Activated CD4-positive, alpha-beta memory T cell treated with anti-CD3 and anti-CD28 coated beads for 36 hours (primary cell): ENCODE data around the gene RPS6KA2. TPM values are rescaled to one million over a fixed set of nuclear protein-coding genes. Genes with fewer than 3 reads are reported as not detected.

Source experiments
- CTCF ChIA-PET: fragments of 350-600 bp; sonication (Branson Sonifier 250); formaldehyde crosslinking; loops from one replicate; lab custom pipeline; 2021; ENCODE audit warnings: antibody characterized with exemption, inconsistent platforms; lab: Charles Lee
- POLR2A ChIA-PET: fragments of 350-600 bp; sonication (Branson Sonifier 250); formaldehyde crosslinking; loops from one replicate; lab custom pipeline; 2021; ENCODE audit warnings: antibody characterized with exemption; lab: Charles Lee
- DNase-seq: peaks from one replicate; pipeline ENCODE4 v3.0.0-alpha.2; 2020
- H3K27ac Mint-ChIP-seq: one replicate; pipeline ENCODE4 v1.8.0; 2021; ENCODE audit warnings: mixed read lengths
- H3K27me3 Mint-ChIP-seq: one replicate; pipeline ENCODE4 v1.8.0; 2021; ENCODE audit warnings: mixed read lengths
- H3K36me3 Mint-ChIP-seq: one replicate; pipeline ENCODE4 v1.8.0; 2021; ENCODE audit warnings: mixed read lengths
- H3K4me1 Mint-ChIP-seq: one replicate; pipeline ENCODE4 v1.8.0; 2021; ENCODE audit warnings: low read depth, mixed read lengths
- H3K4me3 Mint-ChIP-seq: one replicate; pipeline ENCODE4 v1.8.0; 2021; ENCODE audit warnings: mild to moderate bottlenecking, mixed read lengths
- H3K9me3 Mint-ChIP-seq: one replicate; pipeline ENCODE4 v1.8.0; 2021; ENCODE audit warnings: mixed read lengths
- intact Hi-C: fragments of 100-400 bp; cut with micrococcal nuclease; formaldehyde crosslinking; loops from one replicate; pipeline ENCODE4 v1.15.1; 2023
- total RNA-seq, 2 experiments: library from RNA; stranded (reverse); gene quantifications; one replicate each; pipeline ENCODE4 v1.2.3, GENCODE V29; 2021

The RPS6KA2 gene
- total RNA-seq, 2 experiments from 2014 or later: 7.7 to 7.9 TPM

DNA sequence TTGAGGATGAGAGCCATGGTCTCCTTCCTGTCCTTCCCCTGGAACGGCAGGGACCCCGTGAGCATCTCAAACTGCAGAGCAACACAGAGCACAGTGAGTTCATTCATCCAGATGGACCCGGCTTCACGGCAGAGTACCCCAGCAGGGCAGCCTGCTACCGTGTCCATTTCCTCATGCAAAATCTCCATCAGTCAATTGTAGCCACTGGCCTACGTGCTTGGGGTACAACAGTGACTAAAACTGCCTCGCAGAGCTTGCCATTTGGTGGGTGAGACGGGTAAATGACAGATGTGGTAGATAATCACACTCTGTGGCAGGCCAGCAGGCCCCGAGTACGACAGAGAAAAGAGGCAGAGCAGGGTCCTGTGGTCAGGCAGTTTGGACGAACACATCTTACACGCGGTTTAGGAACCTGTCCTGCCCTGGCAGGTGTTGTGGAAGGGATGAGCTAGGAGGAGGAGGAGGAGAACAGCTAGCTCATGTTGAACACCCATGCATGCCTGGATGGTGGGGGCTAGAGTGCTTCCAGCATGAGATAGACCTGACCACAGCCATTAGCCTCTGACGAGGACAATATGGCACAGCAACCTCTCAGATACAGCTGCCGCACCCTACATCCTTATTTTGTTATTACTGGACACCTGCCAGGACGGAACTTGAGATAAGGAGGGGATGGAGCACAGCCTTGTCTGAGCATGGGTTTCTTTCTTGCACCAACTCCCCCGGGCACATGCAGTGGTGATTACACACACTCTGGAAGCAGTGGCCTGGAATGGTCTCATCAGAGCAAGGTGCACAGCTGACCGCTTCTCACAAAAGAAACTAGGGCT is 136.2 kb downstream of the RPS6KA2 start:
- Mint-ChIP-seq H3K9me3 (no peaks in the 10 kb centered on the region), H3K4me1 (peaks cover 33% of the 10 kb centered on the region), H3K27me3 (no peaks in the 10 kb centered on the region), H3K36me3 (peaks cover 8% of the 10 kb centered on the region), H3K27ac (no peak overlapping the region), H3K4me3 (no peak overlapping the region)
- ChIA-PET CTCF (no interaction called here), POLR2A (no interaction called here)
- no peak for DNase-seq
- intact Hi-C loops: no loop called here

DNA sequence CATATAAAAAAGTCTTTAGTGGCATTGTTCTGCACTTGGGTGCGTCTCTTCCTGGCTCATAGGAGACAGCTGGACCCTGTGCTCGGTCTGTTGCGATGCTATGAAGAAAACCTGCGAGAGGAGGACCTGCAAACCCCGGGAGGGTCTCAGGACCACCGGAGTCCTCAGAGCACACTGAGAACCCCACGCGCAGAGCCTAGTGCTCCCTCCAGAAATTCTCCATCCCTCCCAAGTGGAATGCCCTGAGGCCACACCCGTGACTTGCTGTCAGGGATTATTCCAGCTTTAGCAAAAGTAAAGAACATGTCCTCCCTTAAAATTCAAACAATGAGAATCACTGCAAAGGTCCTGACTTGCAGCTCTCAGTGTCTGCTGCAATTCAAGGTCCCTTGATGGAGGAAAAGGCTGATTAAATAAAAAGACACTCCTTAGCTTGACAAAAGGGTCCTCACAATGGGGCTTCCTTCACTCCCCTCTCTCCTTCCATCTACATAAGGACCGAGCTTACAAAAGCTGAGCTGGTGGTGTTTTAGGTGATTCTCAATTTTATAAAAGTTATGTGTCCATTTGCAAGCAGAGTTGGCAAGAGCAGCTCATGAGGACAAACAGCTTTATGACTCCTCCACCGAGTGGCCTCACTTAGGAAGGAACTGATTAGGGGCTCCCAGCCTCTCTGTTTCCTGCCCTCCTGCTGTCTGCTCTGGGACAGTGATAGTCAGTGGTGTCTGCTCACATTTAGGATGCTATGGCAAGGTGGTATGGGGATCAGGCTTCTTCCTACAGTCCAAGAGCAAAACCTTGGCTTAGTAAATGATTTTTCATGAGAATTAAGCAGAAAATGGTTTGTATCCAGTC is 137.5 kb downstream of the RPS6KA2 start:
- no peaks in the 10 kb centered on the region for H3K27me3 Mint-ChIP-seq
- no peak overlapping the region for H3K4me3 Mint-ChIP-seq
- intact Hi-C loops: loop anchor here (2.0 to 10.0 kb wide), 3 partner anchors 137 to 465 kb away; partner anchors contain the start of genes RNASET2, RPS6KA2 and SFT2D1
- peak overlapping the region; percentile 18 for H3K27ac Mint-ChIP-seq
- ChIA-PET CTCF (interaction anchor here (1.3 to 1.4 kb wide), 2 partner anchors 108 to 214 kb away, joined by 3 to 5 read pairs; no protein-coding TSS in a partner anchor), POLR2A (no interaction called here)
- peaks cover 20% of the 10 kb centered on the region for H3K4me1 Mint-ChIP-seq
- DNase-seq: no peak
- H3K9me3 Mint-ChIP-seq: no peaks in the 10 kb centered on the region
- peaks cover 8% of the 10 kb centered on the region for H3K36me3 Mint-ChIP-seq

DNA sequence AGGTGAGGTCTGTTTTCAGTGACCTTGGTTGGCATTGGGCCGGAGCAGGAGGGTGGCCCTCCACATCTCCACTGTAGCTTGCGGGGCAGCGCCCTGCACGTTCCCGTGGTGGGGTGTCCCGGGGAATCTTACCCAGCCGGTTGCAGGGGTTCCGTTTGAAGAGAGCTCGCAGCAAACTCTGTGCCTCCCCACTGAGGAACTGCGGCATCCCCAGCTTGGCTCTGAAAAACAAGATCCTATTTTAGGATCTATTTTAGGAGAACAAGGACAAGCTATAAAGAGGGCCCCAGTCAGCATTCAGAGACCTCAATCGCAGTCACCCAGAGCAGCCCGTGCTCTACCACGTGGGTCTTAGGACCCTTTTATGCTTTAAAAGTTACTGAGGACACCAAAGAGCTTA is 138.3 kb downstream of the RPS6KA2 start:
- CTCF ChIA-PET: interaction anchor here (0.9 to 1.4 kb wide), 4 partner anchors 88 to 653 kb away, joined by 3 to 5 read pairs (median 4); no protein-coding TSS in a partner anchor
- Mint-ChIP-seq H3K36me3 (peaks cover 8% of the 10 kb centered on the region), H3K4me1 (peaks cover 20% of the 10 kb centered on the region), H3K27me3 (no peaks in the 10 kb centered on the region), H3K27ac (peak overlapping the region; percentile 97), H3K9me3 (no peaks in the 10 kb centered on the region), H3K4me3 (peak overlapping the region; percentile 71)
- POLR2A ChIA-PET: interaction anchor here (1.0 kb wide), 1 partner anchor 138 kb away, joined by 5 read pairs; no protein-coding TSS in a partner anchor
- no peak for DNase-seq
- intact Hi-C loops: loop anchor here (1.0 to 10.0 kb wide), 6 partner anchors 11 to 466 kb away; partner anchors contain the start of genes RNASET2, RPS6KA2 and SFT2D1

DNA sequence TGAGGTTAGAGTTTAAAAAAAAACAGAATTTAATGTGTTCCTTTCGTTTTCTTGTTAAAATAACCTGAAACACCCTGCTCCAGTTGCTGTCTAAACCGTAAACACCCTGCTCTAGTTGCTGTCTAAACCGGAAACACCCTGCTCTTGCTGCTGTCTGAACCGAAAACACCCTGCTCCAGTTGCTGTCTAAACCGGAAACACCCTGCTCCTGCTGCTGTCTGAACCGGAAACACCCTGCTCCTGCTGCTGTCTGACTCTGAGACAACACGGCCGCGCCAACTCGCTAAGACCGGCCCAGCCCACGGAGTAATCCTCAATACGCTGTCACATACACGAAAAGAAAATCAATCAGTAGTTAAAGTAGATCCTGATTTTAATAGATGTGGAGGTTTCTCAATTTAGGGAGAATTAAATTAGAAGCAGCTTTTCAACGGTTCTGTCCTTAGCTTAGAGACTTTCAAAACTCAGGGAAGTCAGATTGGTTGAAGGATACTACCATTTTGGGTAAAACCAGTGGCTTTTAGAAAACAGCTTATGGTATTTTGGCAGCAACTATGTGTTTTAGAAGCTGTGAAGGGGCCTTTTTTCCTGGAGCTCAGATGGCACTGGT is 138.9 kb downstream of the RPS6KA2 start:
- ChIA-PET CTCF (interaction anchor here (0.9 to 1.4 kb wide), 4 partner anchors 87 to 653 kb away, joined by 3 to 5 read pairs (median 4); no protein-coding TSS in a partner anchor), POLR2A (interaction anchor here (0.6 to 1.0 kb wide), 3 partner anchors 54 to 138 kb away, joined by 3 to 5 read pairs (median 3); no protein-coding TSS in a partner anchor)
- intact Hi-C loops: loop anchor here (1.0 to 10.0 kb wide), 6 partner anchors 11 to 467 kb away; partner anchors contain the start of genes RNASET2, RPS6KA2 and SFT2D1
- DNase-seq: peak; percentile 86
- H3K27ac Mint-ChIP-seq: peak overlapping the region; percentile 97
- H3K4me3 Mint-ChIP-seq: peak overlapping the region; percentile 71
- peaks cover 8% of the 10 kb centered on the region for H3K36me3 Mint-ChIP-seq
- H3K27me3 Mint-ChIP-seq: no peaks in the 10 kb centered on the region
- H3K9me3 Mint-ChIP-seq: no peaks in the 10 kb centered on the region
- peaks cover 20% of the 10 kb centered on the region for H3K4me1 Mint-ChIP-seq

DNA sequence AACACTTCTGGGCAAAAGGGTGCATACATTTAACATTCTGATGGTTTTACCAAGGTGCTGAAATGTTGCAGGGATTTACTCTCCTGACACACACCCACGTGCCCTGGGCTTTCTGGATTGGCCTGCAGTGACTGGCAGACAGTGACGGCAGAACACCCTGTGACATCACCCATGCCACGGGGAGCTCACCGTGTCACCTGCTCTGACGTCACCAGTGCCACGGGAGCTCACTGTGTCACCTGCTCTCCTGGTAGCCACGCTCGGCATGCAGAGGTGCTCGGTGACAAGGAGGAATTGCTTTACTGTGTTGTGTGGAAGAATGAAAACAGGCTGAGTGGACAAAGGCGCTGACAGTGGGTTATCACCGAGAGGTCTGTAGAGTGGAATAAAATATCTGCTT is 139.9 kb downstream of the RPS6KA2 start:
- Mint-ChIP-seq H3K4me1 (peaks cover 20% of the 10 kb centered on the region), H3K9me3 (no peaks in the 10 kb centered on the region), H3K4me3 (no peak overlapping the region), H3K27ac (peak overlapping the region; percentile 97), H3K36me3 (peaks cover 8% of the 10 kb centered on the region), H3K27me3 (no peaks in the 10 kb centered on the region)
- ChIA-PET POLR2A (interaction anchor here (0.7 kb wide), 1 partner anchor 55 kb away, joined by 3 read pairs; no protein-coding TSS in a partner anchor), CTCF (interaction anchor here (1.3 kb wide), 1 partner anchor 86 kb away, joined by 4 read pairs; no protein-coding TSS in a partner anchor)
- intact Hi-C loops: loop anchor here (5.0 to 10.0 kb wide), 2 partner anchors 145 to 468 kb away; partner anchors contain the start of genes RNASET2 and SFT2D1
- DNase-seq: no peak

DNA sequence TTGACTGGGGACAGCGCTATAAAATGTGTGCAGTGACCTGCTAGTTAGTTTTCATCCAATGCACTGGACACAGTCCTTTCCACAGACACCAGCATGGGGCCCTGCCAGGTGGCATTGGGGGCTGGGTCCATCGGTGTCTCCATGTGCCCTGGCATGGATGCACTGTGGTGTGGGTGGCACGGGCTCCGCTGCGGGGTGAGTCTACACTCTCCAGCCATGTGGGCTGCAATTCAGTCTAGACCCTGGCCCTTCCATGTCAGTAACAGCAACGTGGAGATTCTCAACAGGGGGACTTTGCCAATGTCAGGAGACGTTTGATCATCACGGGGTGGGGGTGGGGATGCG is 140.5 kb downstream of the RPS6KA2 start:
- Mint-ChIP-seq H3K27ac (no peak overlapping the region), H3K9me3 (no peaks in the 10 kb centered on the region), H3K4me3 (no peak overlapping the region), H3K27me3 (no peaks in the 10 kb centered on the region), H3K36me3 (peaks cover 8% of the 10 kb centered on the region), H3K4me1 (peaks cover 20% of the 10 kb centered on the region)
- no peak for DNase-seq
- intact Hi-C loops: loop anchor here (5.0 to 10.0 kb wide), 2 partner anchors 144 to 468 kb away; partner anchors contain the start of genes RNASET2 and SFT2D1
- CTCF ChIA-PET: no interaction called here
- POLR2A ChIA-PET: no interaction called here

- peaks cover 20% of the 10 kb centered on the region for H3K4me1 Mint-ChIP-seq
- H3K9me3 Mint-ChIP-seq: no peaks in the 10 kb centered on the region
- H3K27me3 Mint-ChIP-seq: no peaks in the 10 kb centered on the region
- ChIA-PET CTCF (no interaction called here), POLR2A (no interaction called here)
- intact Hi-C loops: loop anchor here (5.0 to 10.0 kb wide), 2 partner anchors 144 to 469 kb away; partner anchors contain the start of genes RNASET2 and SFT2D1
- peaks cover 8% of the 10 kb centered on the region for H3K36me3 Mint-ChIP-seq
- no peak for DNase-seq
- no peak overlapping the region for H3K4me3 Mint-ChIP-seq
- H3K27ac Mint-ChIP-seq: no peak overlapping the region
Measured at GRCh38 chr6:166485651-166486535, 141.2 kb downstream of the RPS6KA2 start.

DNA sequence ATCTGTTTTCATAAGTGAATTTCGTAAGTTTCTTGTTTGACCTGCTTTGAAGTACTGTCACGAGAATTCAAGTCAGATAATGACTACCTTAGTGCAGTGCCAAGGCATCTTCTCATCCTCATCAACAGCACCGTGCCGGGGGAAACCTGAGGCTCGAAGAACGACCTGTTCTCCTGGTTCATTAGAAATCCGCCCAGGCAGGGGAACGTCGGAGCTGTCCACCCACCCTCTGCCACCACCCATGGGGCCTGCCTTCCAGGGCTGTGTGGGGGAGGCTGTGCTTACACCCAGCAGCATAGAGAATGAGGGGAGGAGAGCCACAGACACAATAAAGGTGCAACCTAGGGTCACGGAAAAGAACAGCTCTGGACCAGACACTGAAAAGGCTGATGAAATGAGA is 142.2 kb downstream of the RPS6KA2 start:
- Mint-ChIP-seq H3K9me3 (no peaks in the 10 kb centered on the region), H3K4me3 (no peak overlapping the region), H3K4me1 (peaks cover 20% of the 10 kb centered on the region), H3K27ac (no peak overlapping the region), H3K27me3 (no peaks in the 10 kb centered on the region), H3K36me3 (peaks cover 8% of the 10 kb centered on the region)
- POLR2A ChIA-PET: no interaction called here
- CTCF ChIA-PET: no interaction called here
- intact Hi-C loops: loop anchor here (5.0 to 10.0 kb wide), 2 partner anchors 143 to 470 kb away; partner anchors contain the start of genes RNASET2 and SFT2D1
- no peak for DNase-seq

GRCh38 chr6:166483573-166484250 is 143.3 kb downstream of the RPS6KA2 start:
- Mint-ChIP-seq H3K9me3 (no peaks in the 10 kb centered on the region), H3K4me1 (peaks cover 17% of the 10 kb centered on the region), H3K36me3 (peaks cover 8% of the 10 kb centered on the region), H3K27me3 (no peaks in the 10 kb centered on the region), H3K4me3 (no peak overlapping the region), H3K27ac (no peak overlapping the region)
- no peak for DNase-seq
- intact Hi-C loops: loop anchor here (10.0 kb wide), 1 partner anchor 471 kb away; the partner anchor contains the start of gene RNASET2
- ChIA-PET POLR2A (no interaction called here), CTCF (no interaction called here)

GRCh38 chr6:166483026-166483425 is 144.0 kb downstream of the RPS6KA2 start:
- ChIA-PET POLR2A (no interaction called here), CTCF (no interaction called here)
- H3K27ac Mint-ChIP-seq: no peak overlapping the region
- no peaks in the 10 kb centered on the region for H3K27me3 Mint-ChIP-seq
- peaks cover 10% of the 10 kb centered on the region for H3K4me1 Mint-ChIP-seq
- intact Hi-C loops: loop anchor here (10.0 kb wide), 1 partner anchor 472 kb away; the partner anchor contains the start of gene RNASET2
- no peaks in the 10 kb centered on the region for H3K9me3 Mint-ChIP-seq
- H3K4me3 Mint-ChIP-seq: no peak overlapping the region
- no peak for DNase-seq
- H3K36me3 Mint-ChIP-seq: peaks cover 6% of the 10 kb centered on the region
